HT-29 (cell line): ENCODE measurements around the gene GAMT. TPM values are rescaled to one million over a fixed set of nuclear protein-coding genes. Genes with fewer than 3 reads are reported as not detected.

ENCODE experiments used
- DNase-seq: peaks from one replicate; pipeline ENCODE4 v3.0.0-alpha.2; 2015; ENCODE audit warnings: low spot score
- total RNA-seq: library from RNA; depleted of rRNA; stranded (reverse); fragments of >200 nt; shearing (Covaris generic); gene quantifications from 2 replicates; pipeline ENCODE4 v1.2.3, GENCODE V29; 2014

Gene GAMT
- total RNA-seq, 1 experiment from 2014 or later = 0.97 TPM

DNA sequence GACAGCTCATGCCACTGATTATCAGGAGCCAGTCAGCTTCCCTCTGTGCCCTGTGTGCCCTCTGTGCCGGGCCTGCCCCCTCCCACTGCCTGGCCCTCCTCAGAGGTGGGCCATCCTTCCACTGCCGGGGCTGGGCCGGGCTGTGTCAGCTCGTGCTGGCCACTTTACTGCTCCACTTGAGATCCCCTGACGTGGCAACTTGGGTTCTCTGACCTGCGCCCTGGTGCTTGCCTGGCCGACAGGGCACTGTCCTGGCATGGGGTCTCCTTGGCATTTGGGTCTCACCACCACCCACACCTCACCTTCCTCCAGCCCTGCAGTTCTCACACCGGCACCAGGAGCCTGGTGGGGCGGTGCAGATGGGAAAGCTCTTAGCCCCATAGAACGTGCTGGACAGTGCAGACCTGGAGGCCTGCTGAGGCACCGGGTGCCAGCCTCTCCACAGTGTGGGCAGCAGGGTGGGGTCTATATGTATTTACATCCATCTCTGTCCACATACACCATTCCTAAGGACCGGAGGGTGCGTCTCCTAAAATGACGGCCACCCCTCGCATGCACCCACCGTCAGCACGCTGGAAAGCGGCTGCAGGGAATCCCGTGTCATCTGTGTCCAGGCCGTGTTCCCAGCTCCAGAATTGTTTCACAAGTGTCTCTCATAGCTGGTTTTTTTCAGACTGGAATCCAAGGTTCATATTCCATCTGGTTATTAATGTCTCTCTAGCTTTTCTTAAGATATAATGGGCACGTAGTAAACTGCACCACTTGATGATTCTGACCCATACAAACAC lies 17.8 kb upstream of the GAMT start:
- no peak for DNase-seq

DNA sequence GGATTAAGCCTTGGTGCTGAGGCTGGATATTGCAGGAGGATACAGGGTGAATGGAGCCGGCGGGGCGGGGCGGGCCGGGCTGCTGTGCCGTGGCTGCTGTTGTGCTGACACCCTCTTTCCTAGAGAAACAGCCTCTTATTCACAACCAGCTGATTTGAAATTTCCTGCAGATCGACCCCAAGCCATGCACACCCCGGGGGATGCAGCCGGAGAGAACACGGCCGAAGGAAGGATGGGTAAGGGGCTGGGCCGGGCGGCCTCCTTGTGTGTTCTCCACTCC lies 17.1 kb upstream of the GAMT start:
- DNase-seq = no peak

DNA sequence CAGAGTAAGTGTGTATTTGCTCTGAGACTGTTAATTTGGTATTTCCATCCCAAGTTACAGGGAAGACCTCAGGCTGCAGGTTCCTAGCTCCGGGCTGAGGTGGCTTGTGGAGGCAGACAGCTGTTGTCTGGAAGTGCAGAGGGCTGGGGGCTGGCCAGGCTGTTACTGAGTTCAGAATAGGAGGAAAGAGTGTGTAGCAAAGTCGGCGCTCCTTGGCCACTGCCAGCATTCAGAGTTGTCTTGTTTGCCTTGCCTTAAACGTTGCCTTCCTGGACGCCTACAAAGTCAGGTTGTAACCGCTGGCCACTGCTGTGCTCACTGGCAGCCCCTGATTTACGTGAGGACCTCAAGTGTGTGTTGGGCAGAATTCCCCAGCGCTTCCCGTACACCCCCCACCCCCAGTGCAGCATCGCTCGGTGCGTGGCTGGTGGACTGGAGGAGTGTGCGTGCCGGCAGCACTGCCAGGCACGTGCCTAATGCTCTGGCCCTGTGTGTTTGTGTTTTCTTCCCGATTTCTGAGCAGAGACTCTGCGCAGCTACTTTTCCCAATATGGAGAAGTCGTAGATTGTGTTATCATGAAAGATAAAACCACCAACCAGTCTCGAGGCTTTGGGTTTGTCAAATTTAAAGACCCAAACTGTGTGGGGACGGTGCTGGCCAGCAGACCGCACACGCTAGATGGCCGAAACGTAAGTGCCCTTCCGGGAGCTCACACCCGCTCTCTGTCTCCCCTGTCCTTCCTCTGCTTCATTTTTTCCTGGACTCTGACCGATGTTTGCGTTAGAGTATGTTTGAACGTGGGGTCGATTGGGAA lies 16.5 kb upstream of the GAMT start:
- DNase-seq = no peak

- no peak for DNase-seq
These were observed 15.8 kb upstream of the GAMT start for GRCh38 chr19:1417145-1417544.

DNA sequence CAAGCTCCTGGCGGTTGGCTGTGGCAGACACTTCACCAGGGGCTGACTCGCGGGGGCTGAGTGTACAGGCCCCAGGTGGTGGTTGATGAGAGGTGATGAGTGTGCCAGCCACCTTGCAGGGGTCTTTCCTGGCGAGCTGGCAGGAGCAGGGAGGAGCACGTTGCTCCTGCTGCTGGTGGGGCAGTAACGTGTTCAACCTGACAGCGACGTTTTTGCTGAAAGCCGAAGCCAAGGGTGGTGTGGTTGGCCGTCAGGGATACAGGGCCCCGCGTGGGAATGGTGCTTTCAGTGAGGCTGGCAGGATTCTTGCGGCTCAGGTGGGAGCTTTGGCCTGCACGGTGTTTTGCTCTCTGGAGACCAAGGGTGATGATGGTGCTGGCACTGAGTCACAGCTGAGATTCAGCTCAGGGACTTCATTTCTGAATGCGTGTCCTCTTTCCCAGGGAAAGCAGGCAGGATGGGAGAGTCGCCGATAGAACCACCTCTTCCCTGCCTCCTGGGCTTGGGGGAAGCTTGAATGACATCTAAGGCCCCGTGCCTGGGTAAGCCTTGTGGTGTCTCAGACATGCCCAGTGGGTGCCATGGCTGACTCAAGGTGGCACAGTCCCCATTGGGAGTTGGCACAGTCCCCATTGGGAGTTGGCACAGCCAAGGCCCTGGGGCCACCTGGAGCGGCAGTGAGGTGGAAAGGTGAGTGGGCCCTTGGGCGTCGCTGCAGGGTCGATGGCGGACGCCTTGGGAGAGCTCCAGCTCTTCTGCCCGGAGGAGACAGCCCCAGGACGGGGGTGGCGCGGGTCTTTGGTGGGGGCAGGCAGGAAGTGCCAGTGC lies 14.9 kb upstream of the GAMT start:
- DNase-seq = no peak

- no peak for DNase-seq
These were observed 11.9 kb upstream of the GAMT start for GRCh38 chr19:1412995-1413800.

DNA sequence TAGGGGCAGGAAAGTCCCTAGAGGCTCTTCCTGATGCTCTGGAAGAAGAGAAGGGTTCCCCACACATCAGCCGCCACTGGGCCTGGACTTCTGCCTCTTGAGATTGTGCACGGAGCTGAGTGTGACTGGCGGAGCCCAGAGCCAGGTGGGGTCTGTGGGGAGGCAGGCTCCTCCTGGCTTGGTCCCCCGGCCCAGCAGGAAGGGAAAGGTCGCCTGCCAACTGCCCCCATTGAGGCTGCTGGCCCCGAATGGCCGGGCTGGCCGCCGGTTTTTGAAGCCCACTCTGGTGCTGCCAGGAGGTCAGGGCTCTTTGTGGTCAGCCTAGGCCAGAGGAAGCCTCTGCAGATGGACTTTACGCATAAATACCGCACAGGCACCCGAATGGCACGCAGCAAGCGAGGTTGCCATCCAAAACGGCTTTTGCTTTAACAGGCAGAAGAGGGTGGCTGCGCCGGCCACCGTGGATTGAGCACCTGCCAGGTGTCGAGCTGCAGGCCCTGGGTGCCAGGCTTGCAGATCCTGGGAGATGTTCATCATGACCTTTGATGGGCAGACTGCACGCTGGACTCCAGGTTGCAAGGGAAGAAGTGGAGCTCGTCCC lies 11.1 kb upstream of the GAMT start:
- no peak for DNase-seq

- peak; percentile 25 for DNase-seq
These were observed 10.2 kb upstream of the GAMT start for GRCh38 chr19:1411255-1412191.

GRCh38 chr19:1410789-1411188 lies 9.4 kb upstream of the GAMT start:
- DNase-seq = no peak

GRCh38 chr19:1410136-1410786 lies 8.9 kb upstream of the GAMT start:
- no peak for DNase-seq

- DNase-seq = no peak
These were observed 8.1 kb upstream of the GAMT start for GRCh38 chr19:1409204-1410005.

DNA sequence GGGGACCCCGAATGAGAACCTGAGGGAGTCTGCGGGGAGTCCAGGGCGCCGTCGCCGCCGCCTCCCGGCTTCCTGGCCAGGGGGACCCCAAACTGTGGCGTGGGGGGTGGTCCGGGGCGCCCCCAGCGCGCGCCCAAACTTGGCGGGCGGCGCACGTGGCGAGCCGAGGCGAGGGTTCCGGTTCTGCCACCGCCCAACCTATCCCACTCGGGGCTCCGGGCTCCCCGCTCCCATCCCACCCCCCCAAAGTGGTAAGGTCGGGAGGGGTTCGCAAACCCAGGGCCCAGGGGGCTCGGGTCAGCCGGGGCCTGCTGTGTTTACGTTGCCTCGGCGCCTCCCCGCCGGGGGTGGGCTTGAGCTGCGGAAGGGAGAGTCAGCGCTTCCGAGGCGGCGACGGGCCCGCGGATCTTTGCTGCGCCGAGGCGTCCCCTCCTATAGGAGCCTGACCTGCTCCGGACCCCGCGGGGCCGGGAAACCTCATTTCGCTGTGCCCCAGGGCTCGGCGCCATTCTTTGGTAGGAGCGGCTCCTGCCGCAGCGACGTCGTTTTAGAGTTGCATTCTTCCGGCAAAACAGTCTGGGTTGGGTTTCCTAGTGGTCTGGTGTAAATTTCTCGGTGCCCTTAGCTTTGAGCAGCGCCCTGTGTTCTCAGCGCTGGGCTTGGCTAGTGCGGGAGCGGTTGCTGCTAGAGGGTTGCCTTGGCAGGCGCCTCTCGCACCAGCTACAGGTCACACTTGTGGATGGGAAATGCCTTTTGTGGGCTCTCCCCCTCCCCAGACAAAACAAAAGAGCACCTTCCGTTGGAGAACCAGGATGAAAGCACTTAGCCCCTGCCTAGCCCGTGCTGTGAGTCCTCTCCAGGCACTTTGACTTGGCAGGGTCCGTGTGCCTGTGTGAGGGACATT lies 7.2 kb upstream of the GAMT start:
- DNase-seq = peak; percentile 38

DNA sequence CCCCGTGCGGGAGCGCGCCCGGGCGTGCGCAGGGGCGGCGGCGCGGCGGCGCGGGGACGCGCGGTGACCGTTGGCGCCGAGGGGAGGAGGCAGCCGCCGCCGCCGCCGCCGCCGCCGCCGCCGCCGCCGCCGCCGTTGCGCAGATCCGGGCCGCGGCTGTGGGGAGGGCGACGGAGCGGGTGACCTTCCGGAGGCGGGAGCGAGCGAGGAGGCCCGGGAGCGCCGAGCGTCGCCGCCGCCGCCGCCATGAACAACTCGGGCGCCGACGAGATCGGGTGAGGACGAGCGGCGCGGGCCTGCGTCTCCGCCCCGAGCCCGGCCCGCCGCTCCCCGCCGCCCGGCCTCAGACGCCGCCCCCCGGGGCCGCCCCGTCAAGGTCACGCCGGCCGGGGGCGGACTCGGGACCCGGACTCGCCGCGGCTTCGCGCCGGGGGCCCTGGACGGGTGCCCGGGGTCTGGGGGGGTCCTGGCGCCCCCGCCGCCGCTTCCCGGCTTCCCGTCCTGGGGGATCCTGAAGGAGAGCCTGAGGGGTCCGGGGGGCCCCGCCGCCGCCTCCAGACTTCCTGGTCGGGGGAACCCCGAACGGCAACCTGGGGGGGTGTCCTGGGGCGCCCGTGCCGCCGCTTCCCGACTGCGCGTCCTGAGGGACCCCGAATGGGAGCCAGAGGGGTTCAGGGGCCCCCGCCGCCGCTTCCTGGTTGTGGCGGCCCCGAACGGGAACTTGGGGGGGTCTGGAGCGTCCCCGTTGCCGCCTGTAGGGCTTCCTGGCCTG lies 6.4 kb upstream of the GAMT start, which contains the start of gene DAZAP1:
Gene DAZAP1 (plus strand): TSS at position 59 of the 772 bp plus-strand sequence. CDS start 188 bp downstream, at position 247.
- DNase-seq = no peak

DNA sequence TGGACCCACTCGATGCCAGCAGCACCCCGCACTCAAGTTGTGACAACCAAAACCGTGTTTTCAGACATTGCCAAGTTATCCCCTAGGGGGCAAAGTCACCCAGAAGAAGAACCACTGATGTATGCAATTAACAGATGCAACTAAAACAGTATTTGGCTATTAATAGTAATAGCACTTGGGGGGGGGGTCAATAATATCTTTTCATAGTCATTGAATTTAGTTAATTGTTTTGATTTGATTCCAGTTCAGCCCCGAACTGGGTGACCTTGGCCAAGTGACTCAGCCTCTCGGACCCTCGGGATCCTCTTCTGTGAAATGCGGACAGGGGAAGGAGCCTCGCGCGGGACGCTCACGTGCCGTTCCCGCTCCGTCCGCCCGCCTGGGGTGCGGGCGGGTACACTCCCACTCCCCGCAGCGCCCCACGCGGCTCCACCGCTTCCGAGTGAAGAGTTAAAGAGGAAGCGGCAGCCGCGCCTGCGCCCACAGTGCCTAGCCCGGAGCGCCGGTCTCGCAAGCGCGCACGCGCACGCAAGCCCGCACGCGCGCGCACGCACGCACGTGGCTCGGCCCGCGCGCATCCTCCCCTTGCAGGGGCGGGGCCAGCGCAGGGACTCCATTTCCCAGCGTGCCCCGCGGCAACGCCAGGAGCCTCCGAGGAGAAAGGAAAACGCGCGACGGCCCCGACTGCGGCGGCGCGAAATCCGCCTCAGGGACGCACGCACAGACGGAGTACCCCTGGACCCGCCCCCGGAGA lies 5.6 kb upstream of the GAMT start:
- DNase-seq = peak; percentile 91

DNA sequence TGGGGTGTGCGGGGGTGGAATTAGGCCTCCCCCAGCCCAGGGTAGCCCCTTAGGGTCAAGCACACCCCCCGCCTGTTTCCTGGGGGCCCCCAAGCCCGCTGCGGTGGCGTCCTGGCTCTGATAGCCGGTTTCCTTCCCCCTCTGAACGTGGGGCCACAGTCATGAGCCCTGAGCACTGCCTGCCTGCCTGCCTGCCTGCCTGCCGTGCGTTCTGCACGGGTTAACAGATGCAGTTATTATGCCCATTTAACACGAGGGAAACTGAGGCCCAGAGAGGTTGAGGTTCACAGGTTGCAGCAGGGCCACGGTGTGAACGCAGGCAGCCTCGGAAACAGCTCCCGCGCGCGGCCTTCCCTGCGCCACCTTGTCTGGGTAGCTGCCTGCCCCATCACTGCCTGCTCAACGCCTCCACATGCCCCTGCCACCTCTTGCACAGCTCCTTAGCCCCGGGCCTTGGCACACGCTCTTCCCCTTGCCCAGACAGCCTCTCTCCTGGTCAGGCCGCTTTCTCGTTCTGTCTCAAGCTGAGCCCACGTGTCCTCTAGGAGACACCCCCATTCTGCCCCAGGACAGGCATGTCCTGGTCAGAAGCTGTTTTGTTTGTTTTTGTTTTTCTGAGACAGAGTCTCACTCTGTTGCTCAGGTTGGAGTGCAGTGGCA lies 1.2 kb upstream of the GAMT start:
- no peak for DNase-seq
